HepG2 (cell line): ENCODE measurements around the gene RGP1. TPM values are rescaled to one million over a fixed set of nuclear protein-coding genes. Genes with fewer than 3 reads are reported as not detected.
A peak's percentile ranks its signal among the peaks of the same experiment; 100 is the strongest.

Source experiments
- AHR ChIP-seq: IDR thresholded peaks from 2 replicates; pipeline ENCODE4 v1.6.1; 2018; ENCODE audit warnings: missing genetic modification reagents, missing compliant biosample characterization
- ATF7 ChIP-seq, 2 experiments: fragments of 450-650 bp in 1 of 2; sonication (generic) in 1 of 2; formaldehyde crosslinking in 1 of 2; IDR thresholded peaks; 2 replicates each; pipeline versions ENCODE4 v1.4.0 to v1.6.1; 2016 to 2020; ENCODE audit warnings: antibody characterized with exemption in 1 of 2, mild to moderate bottlenecking in 1 of 2, missing genetic modification reagents in 1 of 2
- CTCF ChIP-seq: sonication (generic); formaldehyde crosslinking; IDR thresholded peaks from 2 replicates; pipeline ENCODE4 v1.5.0; 2020; ENCODE audit warnings: mild to moderate bottlenecking, missing genetic modification reagents, moderate library complexity
- DBP ChIP-seq: sonication (generic); formaldehyde crosslinking; IDR thresholded peaks from 2 replicates; pipeline ENCODE4 v1.4.0; 2020; ENCODE audit warnings: missing genetic modification reagents; ENCODE audit errors: not compliant biosample characterization
- ELF3 ChIP-seq: IDR thresholded peaks from 2 replicates; pipeline ENCODE4 v1.6.1; 2016; ENCODE audit warnings: missing genetic modification reagents, missing compliant biosample characterization
- GATAD1 ChIP-seq: IDR thresholded peaks from 2 replicates; pipeline ENCODE4 v1.6.1; 2016; ENCODE audit warnings: missing genetic modification reagents, missing compliant biosample characterization
- GLMP ChIP-seq: sonication (generic); formaldehyde crosslinking; IDR thresholded peaks from 2 replicates; pipeline ENCODE4 v1.9.0; 2021; ENCODE audit warnings: missing genetic modification reagents, mild to moderate bottlenecking, borderline replicate concordance
- KDM3A ChIP-seq: IDR thresholded peaks from 2 replicates; pipeline ENCODE4 v1.6.1; 2018; ENCODE audit warnings: low read depth, missing compliant biosample characterization
- NFKBIZ ChIP-seq: IDR thresholded peaks from 2 replicates; pipeline ENCODE4 v1.6.1; 2018; ENCODE audit warnings: missing genetic modification reagents, missing compliant biosample characterization
- NONO ChIP-seq, 2 experiments: fragments of 450-650 bp in 1 of 2; sonication (generic) in 1 of 2; formaldehyde crosslinking in 1 of 2; IDR thresholded peaks in 1 of 2; conservative IDR thresholded peaks in 1 of 2; 2 replicates each; pipeline versions ENCODE4 v1.6.1 to v1.8.0; 2017 to 2022; ENCODE audit warnings: mild to moderate bottlenecking in 1 of 2, missing genetic modification reagents in 1 of 2, moderate library complexity in 1 of 2
- RAD21 ChIP-seq: fragments of 450-650 bp; formaldehyde crosslinking; IDR thresholded peaks from 2 replicates; pipeline ENCODE4 v1.5.0; 2020; ENCODE audit warnings: mild to moderate bottlenecking
- RBM22 ChIP-seq: fragments of 200-400 bp; formaldehyde crosslinking; optimal IDR thresholded peaks from 2 replicates; pipeline ENCODE3; 2017; ENCODE audit warnings: mild to moderate bottlenecking, low read length, moderate library complexity
- SMC3 ChIP-seq: IDR thresholded peaks from 2 replicates; pipeline ENCODE4 v1.6.1; 2011; ENCODE audit warnings: low read length, improper control_type of control experiment
- STAG1 ChIP-seq: sonication (generic); formaldehyde crosslinking; IDR thresholded peaks from 2 replicates; pipeline ENCODE4 v1.4.0; 2020; ENCODE audit warnings: missing genetic modification reagents
- XRCC5 ChIP-seq: fragments of 200-400 bp; formaldehyde crosslinking; optimal IDR thresholded peaks from 2 replicates; pipeline ENCODE3; 2017; ENCODE audit warnings: mild to moderate bottlenecking, low read length
- ZC3H13 ChIP-seq: sonication (generic); formaldehyde crosslinking; IDR thresholded peaks from 2 replicates; pipeline ENCODE4 v1.8.1; 2023; ENCODE audit warnings: mild to moderate bottlenecking, missing genetic modification reagents, moderate library complexity
- ZFP82 ChIP-seq: sonication (generic); formaldehyde crosslinking; IDR thresholded peaks from 2 replicates; pipeline ENCODE4 v1.5.1; 2020; ENCODE audit warnings: mild to moderate bottlenecking, missing genetic modification reagents, borderline replicate concordance
- ZKSCAN5 ChIP-seq: sonication (generic); formaldehyde crosslinking; IDR thresholded peaks from 2 replicates; pipeline ENCODE4 v1.5.1; 2020; ENCODE audit warnings: mild to moderate bottlenecking, missing genetic modification reagents
- ZNF275 ChIP-seq: sonication (generic); formaldehyde crosslinking; IDR thresholded peaks from 2 replicates; pipeline ENCODE4 v1.8.0; 2022; ENCODE audit warnings: missing genetic modification reagents, mild to moderate bottlenecking, inconsistent platforms, borderline replicate concordance
- ZNF773 ChIP-seq: sonication (generic); formaldehyde crosslinking; IDR thresholded peaks from 2 replicates; pipeline ENCODE4 v1.4.0; 2020; ENCODE audit warnings: missing genetic modification reagents, borderline replicate concordance
- ZZZ3 ChIP-seq: sonication (generic); formaldehyde crosslinking; IDR thresholded peaks from 2 replicates; pipeline ENCODE4 v1.4.0; 2020; ENCODE audit warnings: missing genetic modification reagents, mild to moderate bottlenecking, borderline replicate concordance
- polyA plus RNA-seq, 8 experiments: library from polyadenylated mRNA; depleted of rRNA in 3 of 8; stranded (reverse) in 7 of 8; unstranded in 1 of 8; fragments of >200 nt; fragmentation: Illumina TruSeq in 4 of 8; extraction: Trizol in 4 of 8; gene quantifications; 2 replicates each; pipeline versions ENCODE4 v1.2.1 to v1.2.3, GENCODE V29; 2011 to 2016; ENCODE audit warnings: low read depth in 4 of 8, missing spikeins in 1 of 8, mixed read lengths in 1 of 8; ENCODE audit not compliant: insufficient read depth in 1 of 8
- total RNA-seq, 5 experiments: library from RNA; depleted of rRNA; stranded (reverse); fragments of >200 nt; fragmentation: Illumina TruSeq; extraction: Trizol; gene quantifications; 2 replicates each; pipeline ENCODE4 v1.2.3, GENCODE V29; 2016; ENCODE audit warnings: low read depth in 1 of 5

Gene RGP1
- total and polyA plus RNA-seq, 2 of the 13 experiments (the other 11 are each of a cell fraction or from before 2014, with no cell fraction given): 12.7 to 21.0 TPM

- TF ChIP-seq ZNF275 (no peak), ZZZ3 (CRISPR knock-in tag) (no peak), NFKBIZ (CRISPR knock-in tag) (0 out of 2 replicates have a peak, but pooled peaks have one; percentile 38), ZNF773 (CRISPR knock-in tag) (no peak), ZKSCAN5 (CRISPR knock-in tag) (no peak), XRCC5 (peak; percentile 62), DBP (CRISPR knock-in tag) (no peak), NONO (IDR thresholded peaks at IDR 0.05) (no peak), NONO (CRISPR knock-in tag; conservative IDR thresholded peaks at IDR 0.05) (0 out of 2 replicates have a peak, but pooled peaks have one; percentile 22), AHR (CRISPR knock-in tag) (no peak), ELF3 (CRISPR knock-in tag) (no peak), ATF7 (IDR thresholded peaks at IDR 0.05) (no peak), ATF7 (CRISPR knock-in tag; IDR thresholded peaks at IDR 0.05) (no peak), STAG1 (CRISPR knock-in tag) (peak; percentile 91), KDM3A (CRISPR knock-in tag) (0 out of 2 replicates have a peak, but pooled peaks have one; percentile 40), GLMP (CRISPR knock-in tag) (no peak), ZFP82 (CRISPR knock-in tag) (no peak), SMC3 (peak; percentile 85), RBM22 (no peak), GATAD1 (CRISPR knock-in tag) (no peak), RAD21 (peak; percentile 82), CTCF (CRISPR knock-in tag) (peak; percentile 94), ZC3H13 (CRISPR knock-in tag) (no peak)
Observed at GRCh38 chr9:35790385-35791296, 41.6 kb downstream of the RGP1 start (continued).
